Right lung (tissue), 10 donors: ENCODE measurements around the gene HHAT. TPM values are rescaled to one million over a fixed set of nuclear protein-coding genes. Genes with fewer than 3 reads are reported as not detected.
A peak's percentile ranks its signal among the peaks of the same experiment; 100 is the strongest.

Experiments
- DNase-seq, 2 donors: peaks; one replicate each; pipeline ENCODE4 v3.0.0-alpha.2; 2013
- long read RNA-seq, 8 donors: transcript quantifications; one replicate each; lab custom pipeline, GENCODE V29; 2026
- polyA plus RNA-seq, 5 donors: library from polyadenylated mRNA; unstranded; fragments of 120-200 nt; gene quantifications; one replicate each; pipeline versions ENCODE4 v1.2.1 to v1.2.3, GENCODE V29; 2013; ENCODE audit warnings: inconsistent platforms in 1 of 5, low replicate concordance in 1 of 5; ENCODE audit not compliant: insufficient read length in 5 of 5, insufficient read depth in 1 of 5

HHAT gene
- polyA plus RNA-seq = 10 to 100 TPM in 4 of 5 donors, 1 to 10 TPM in 1; 9.3 to 12.0 (median 11.2) TPM
- long read RNA-seq, donor 1, partial matches to known transcripts = 0 of 3 reads
- long read RNA-seq, donor 1, other reads (novel, unspliced or antisense) = 0 of 3 reads
- long read RNA-seq, donor 2 = 0 reads
- long read RNA-seq, donor 3 = 0 reads
- long read RNA-seq, donor 4 = 0 reads
- long read RNA-seq, donor 5, partial matches to known transcripts = 0 of 2 reads
- long read RNA-seq, donor 5, other reads (novel, unspliced or antisense) = 0 of 2 reads
- long read RNA-seq, donor 6, partial matches to known transcripts = 29 of 29 reads
- long read RNA-seq, donor 6, other reads (novel, unspliced or antisense) = 0 of 29 reads
- long read RNA-seq, donor 7, partial matches to known transcripts = 21 of 22 reads
- long read RNA-seq, donor 7, other reads (novel, unspliced or antisense) = 0 of 22 reads
- long read RNA-seq, donor 8, partial matches to known transcripts = 0 of 1 reads
- long read RNA-seq, donor 8, other reads (novel, unspliced or antisense) = 0 of 1 reads

GRCh38 chr1:210328746-210329503 is at the start of gene HHAT:
Gene HHAT, plus strand, starts transcription at chr1:210328902. Its CDS starts 20,074 bp downstream, at chr1:210348976.
- peak; percentile 85 for DNase-seq

GRCh38 chr1:210280221-210280620 is 48.5 kb upstream of the HHAT start:
- DNase-seq = no peak

GRCh38 chr1:210288116-210288515 is 40.6 kb upstream of the HHAT start:
- no peak for DNase-seq

- no peak for DNase-seq
Measured at GRCh38 chr1:210289248-210289647, 39.5 kb upstream of the HHAT start.

- DNase-seq = no peak
Measured at GRCh38 chr1:210291081-210291764, 37.5 kb upstream of the HHAT start.

GRCh38 chr1:210291786-210292230 is 36.9 kb upstream of the HHAT start:
- peak in 1 of 2 donors; percentile 35 for DNase-seq

- peak in 1 of 2 donors; percentile 48 for DNase-seq
Measured at GRCh38 chr1:210292231-210292871, 36.4 kb upstream of the HHAT start.

GRCh38 chr1:210293171-210293607 is 35.5 kb upstream of the HHAT start:
- DNase-seq = peak in 1 of 2 donors; percentile 51

GRCh38 chr1:210294999-210295745 is 33.5 kb upstream of the HHAT start:
- DNase-seq = peak in 1 of 2 donors; percentile 31

GRCh38 chr1:210296682-210297081 is 32.0 kb upstream of the HHAT start:
- no peak for DNase-seq

- no peak for DNase-seq
Measured at GRCh38 chr1:210298296-210298695, 30.4 kb upstream of the HHAT start.

GRCh38 chr1:210298936-210299335 is 29.8 kb upstream of the HHAT start:
- no peak for DNase-seq

- DNase-seq = no peak
Measured at GRCh38 chr1:210299501-210299900, 29.2 kb upstream of the HHAT start.

GRCh38 chr1:210300923-210301614 is 27.6 kb upstream of the HHAT start:
- no peak for DNase-seq

- no peak for DNase-seq
Measured at GRCh38 chr1:210301615-210302000, 27.1 kb upstream of the HHAT start.

- DNase-seq = no peak
Measured at GRCh38 chr1:210302501-210302900, 26.2 kb upstream of the HHAT start.

- no peak for DNase-seq
Measured at GRCh38 chr1:210303391-210303790, 25.3 kb upstream of the HHAT start.

GRCh38 chr1:210310562-210311153 is 18.0 kb upstream of the HHAT start:
- DNase-seq = no peak

GRCh38 chr1:210311726-210312493 is 16.8 kb upstream of the HHAT start:
- DNase-seq = no peak
